ENCODE data around the gene PCNT.

PCNT gene

DNA sequence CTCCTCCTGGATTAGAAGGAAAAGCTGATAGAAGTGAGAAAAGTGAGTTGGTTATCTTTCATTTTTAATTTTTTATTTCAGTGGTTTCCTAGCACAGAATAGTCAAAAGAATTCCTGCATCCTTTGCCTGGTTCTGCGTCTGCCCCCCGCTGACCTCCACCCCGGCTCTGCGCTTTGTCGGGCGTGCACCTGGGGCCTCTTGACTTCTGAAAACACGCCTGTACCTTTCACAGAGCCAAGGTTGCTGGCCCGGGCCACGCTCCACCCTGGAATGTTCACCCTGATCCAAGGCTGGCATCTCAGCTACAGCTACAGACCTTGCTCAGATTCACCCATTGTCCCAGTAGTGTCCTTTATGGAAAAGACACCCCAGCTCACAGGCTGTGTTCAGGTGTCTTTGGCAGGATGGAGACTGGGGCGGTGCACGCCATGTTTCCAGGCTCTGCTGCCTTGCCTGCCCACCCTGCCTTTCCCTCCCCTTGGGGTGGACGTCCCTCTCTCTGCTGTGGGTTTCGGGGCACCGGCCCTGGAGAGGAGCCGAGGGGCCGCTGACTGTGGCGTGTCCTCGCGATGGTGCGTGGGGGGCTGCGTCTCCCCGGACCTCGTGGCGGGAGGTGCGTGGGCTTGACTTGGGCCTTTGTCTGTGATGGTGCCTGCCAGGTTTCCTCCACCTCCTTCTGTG is 94.5 kb downstream of the PCNT start:
- Mint-ChIP-seq H3K27me3 (ENCODE audit: low read depth) (no peaks in the 10 kb centered on the region), H3K27ac (no peak overlapping the region), H3K36me3 (ENCODE audit: low read depth) (peaks cover 20% of the 10 kb centered on the region), H3K4me3 (no peak overlapping the region), H3K4me1 (ENCODE audit: low read depth) (no peaks in the 10 kb centered on the region), H3K9me3 (no peaks in the 10 kb centered on the region)

DNA sequence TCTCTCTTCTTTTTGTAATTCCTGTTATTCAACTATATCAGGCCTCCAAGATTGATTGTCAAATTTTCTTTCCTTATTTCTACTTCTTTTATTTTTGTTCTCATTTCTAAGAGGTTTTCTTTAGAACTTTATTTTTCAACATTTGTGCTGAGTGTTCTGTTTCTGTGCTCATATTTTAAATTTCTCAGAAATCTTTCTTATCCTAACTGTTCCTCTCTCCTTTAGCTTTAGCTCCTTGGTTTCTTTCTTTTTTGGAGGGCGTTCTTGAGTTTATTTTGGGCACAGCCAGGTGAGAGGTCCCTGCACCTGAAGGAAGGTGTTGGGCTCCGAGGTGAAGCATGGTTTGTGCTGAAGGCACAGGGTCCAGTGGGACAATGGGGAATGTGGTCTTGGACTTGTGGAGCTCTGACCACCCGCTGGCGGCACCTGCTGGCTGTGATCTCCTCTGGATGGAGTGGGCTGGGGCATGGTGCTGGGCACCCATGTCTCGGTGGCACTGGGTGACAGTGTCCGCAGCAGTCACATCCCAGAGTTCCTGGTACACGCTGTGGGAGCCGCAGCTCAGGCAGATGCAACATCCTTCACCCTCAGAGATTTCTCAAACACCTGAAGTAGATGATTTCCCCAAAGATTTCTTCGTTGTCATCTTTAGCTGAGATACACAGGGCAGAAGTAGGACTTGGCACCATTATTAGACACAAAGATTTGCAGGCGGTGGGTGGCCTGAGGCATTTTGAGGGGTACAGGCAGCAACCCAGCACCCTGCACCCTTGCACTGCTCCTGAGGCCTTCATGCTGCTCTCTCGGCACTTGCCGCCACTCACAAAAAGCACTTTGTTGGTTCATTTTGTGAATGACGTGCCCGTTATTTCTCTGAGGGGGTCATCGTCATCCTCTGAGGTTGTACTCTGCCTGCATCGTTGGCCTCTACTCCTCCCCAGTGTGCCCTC is 96.6 kb downstream of the PCNT start:
- Mint-ChIP-seq H3K27ac (no peak overlapping the region), H3K36me3 (ENCODE audit: low read depth) (peaks cover 20% of the 10 kb centered on the region), H3K4me1 (ENCODE audit: low read depth) (peaks cover 2% of the 10 kb centered on the region), H3K27me3 (ENCODE audit: low read depth) (no peaks in the 10 kb centered on the region), H3K9me3 (no peaks in the 10 kb centered on the region), H3K4me3 (no peak overlapping the region)

DNA sequence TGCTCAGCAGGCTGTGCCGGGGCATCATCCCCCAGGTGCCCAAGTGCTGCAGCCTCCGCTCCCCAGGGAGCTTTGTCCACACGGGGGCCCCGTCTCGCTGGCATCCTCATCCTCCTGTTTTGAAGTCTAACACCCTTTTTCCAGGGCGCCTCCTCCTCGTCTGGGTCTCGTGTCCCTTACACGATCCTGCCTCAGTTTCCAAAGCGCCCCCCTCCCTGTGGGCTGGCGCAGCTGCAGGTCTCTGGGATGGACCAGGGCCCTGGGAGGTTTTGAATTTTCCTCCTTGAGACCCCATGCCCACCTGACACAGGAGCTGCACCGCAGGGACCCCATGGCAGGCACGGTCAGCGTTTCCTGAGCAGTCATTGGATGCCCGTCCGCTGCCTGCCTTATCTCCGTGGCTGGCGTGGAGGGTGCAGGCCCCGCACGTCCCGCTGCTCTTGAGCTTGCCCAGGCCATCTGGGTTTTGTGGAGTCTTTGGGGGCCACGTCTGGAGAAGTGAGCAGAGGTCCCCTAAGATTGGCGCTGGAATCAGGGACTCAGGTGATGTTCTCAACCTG is 97.3 kb downstream of the PCNT start:
- no peaks in the 10 kb centered on the region for H3K27me3 Mint-ChIP-seq (ENCODE audit: low read depth)
- H3K27ac Mint-ChIP-seq = no peak overlapping the region
- H3K4me1 Mint-ChIP-seq (ENCODE audit: low read depth) = peaks cover 2% of the 10 kb centered on the region
- H3K36me3 Mint-ChIP-seq (ENCODE audit: low read depth) = peaks cover 17% of the 10 kb centered on the region
- H3K9me3 Mint-ChIP-seq = no peaks in the 10 kb centered on the region
- H3K4me3 Mint-ChIP-seq = no peak overlapping the region

DNA sequence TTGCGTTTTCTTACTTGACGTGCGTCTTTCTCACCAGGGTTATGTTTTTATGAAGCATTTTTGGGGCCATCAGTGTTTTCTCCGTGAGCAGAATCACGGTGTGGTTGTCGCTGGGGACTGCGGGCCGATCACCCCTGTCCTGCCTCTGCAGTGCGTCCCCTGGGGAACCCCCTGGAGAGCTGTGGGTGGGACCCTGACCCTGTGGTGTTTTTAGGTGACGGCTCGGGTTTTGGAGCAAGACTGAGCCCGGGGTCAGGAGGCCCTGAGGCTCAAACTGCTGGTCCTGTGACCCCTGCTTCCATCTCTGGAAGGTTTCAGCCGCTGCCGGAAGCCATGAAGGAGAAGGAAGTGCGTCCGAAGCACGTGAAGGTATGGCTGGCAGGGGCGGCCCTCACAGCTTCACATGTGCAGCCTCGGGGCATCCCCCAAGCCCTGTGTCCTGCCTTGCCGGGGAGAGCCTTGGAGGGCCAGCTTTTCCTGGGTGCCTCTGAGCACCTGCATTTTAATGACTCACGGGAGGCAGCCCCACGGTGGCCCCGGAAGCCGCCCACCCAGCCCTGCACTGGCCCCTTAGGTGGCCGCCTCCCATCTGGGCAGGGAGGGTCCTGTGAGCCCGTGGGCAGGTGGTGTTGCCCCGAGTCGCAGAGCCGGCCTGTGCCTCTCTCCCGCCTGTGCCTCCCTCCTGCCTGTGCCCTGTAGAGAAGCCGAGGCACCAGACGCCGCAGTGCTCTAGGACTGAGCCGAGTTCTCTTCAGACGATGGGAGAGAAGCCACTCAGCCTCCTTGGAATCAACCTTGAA is 98.0 kb downstream of the PCNT start:
- Mint-ChIP-seq H3K27me3 (ENCODE audit: low read depth) (no peaks in the 10 kb centered on the region), H3K4me3 (no peak overlapping the region), H3K4me1 (ENCODE audit: low read depth) (peaks cover 2% of the 10 kb centered on the region), H3K9me3 (no peaks in the 10 kb centered on the region), H3K27ac (no peak overlapping the region), H3K36me3 (ENCODE audit: low read depth) (peaks cover 17% of the 10 kb centered on the region)

DNA sequence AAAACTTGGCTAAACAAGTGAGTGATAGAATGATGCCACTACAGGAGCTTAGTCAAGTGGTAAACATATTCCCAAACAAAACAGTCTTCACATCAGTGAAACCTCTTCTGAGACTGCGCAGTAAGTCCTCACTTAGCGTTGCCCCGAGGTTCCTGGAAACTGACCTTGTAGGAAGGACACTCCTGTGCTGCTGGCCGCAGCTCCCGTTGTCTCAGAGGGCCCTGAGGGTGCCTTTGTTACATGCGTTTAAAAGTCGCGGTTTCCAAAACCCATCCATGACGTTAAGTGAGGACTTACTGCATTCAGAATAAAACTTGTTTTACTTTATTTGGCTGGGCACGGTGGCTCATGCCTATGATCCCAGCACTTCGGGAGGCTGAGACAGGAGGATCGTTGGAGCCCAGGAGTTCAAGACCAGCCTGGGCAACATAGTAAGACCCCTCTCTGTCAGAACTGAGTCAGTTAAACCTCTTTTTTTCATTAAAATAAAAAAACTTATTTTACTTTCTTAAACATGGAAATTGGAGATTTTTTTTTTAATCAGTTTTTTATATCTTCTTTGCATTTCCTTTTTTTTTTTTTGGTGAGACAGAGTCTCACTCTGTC is 98.8 kb downstream of the PCNT start:
- Mint-ChIP-seq H3K27ac (no peak overlapping the region), H3K27me3 (ENCODE audit: low read depth) (no peaks in the 10 kb centered on the region), H3K9me3 (no peaks in the 10 kb centered on the region)

DNA sequence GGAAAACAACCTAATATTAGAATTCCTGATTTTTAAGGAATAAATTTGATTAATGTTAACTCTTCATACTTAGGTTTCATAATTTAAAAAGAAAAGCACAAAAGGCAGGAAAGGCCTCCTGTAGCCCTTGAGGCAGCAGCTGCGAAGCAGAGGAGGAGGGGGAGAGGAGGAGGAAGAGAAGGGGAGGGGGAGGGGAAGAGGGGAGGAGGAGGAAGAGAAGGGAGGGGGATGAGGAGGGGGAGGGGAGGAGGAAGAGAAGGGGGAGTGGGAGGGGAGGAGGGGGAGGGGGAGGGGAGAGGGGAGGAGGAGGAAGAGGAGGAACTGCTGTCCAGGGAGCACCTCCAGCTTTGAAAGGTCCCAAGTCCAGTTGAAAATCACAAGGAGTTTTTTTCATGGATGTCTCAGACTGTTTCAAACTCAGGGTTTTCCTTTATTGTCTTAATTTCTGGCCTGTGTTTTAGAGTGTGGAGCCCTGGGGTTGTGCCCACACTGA is 99.6 kb downstream of the PCNT start:
- no peaks in the 10 kb centered on the region for H3K9me3 Mint-ChIP-seq
- no peaks in the 10 kb centered on the region for H3K27me3 Mint-ChIP-seq (ENCODE audit: low read depth)
- peak overlapping the region; percentile 80 for H3K27ac Mint-ChIP-seq
- H3K4me1 Mint-ChIP-seq (ENCODE audit: low read depth) = peaks cover 2% of the 10 kb centered on the region
- peaks cover 17% of the 10 kb centered on the region for H3K36me3 Mint-ChIP-seq (ENCODE audit: low read depth)
- no peak overlapping the region for H3K4me3 Mint-ChIP-seq

More for the DNA sequence above, 98.8 kb downstream of the PCNT start:
- H3K4me1 Mint-ChIP-seq (ENCODE audit: low read depth) = peaks cover 2% of the 10 kb centered on the region
- peaks cover 17% of the 10 kb centered on the region for H3K36me3 Mint-ChIP-seq (ENCODE audit: low read depth)
- H3K4me3 Mint-ChIP-seq = no peak overlapping the region

DNA sequence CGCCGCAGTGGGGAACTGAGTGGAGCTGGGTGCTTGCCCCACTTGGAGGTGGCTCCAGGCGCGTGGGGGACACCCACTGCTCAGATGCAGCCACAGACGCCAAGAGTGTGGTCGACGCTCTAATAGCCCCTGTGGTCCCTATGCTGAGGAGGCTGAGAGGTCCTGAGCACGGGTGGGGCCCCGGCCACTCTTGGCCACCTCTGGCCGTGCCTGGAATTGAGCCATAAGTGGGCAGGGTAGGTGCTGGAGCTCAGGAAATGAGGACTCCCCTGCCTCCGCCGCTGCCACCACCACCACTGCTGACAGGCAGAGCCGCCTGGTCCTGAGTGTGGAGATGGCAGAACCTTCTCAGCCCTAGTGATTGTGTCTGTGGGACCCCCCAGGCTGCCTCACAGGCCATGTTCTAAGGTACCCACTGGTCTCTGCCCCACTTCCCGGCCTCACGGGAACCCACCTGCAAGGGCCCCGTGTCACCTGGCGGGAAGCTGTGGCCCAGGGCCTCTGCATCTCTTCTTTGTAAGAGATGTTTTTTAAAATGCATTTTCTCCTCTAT is 100.2 kb downstream of the PCNT start:
- H3K4me3 Mint-ChIP-seq = no peak overlapping the region
- peak overlapping the region; percentile 80 for H3K27ac Mint-ChIP-seq
- H3K4me1 Mint-ChIP-seq (ENCODE audit: low read depth) = peaks cover 2% of the 10 kb centered on the region

DNA sequence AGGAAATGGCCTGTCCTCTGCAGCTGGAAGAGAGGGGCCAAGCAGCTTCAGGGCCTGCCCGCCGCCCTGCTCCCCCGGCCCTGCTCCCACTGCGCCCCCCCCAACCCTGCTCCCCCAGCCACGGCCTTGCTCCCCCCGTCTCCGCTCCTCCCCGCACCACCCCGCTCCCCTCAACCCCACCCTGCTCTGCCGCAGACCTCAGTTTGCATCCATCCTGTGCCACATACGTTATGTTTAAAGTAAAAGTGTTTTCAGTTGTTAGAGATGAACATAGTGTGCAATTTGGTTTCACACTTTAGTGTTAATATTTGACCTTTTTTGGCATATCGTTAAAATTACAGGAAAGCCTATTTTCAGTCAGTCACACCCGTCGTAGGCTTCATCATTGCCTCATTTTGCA is 100.7 kb downstream of the PCNT start:
- Mint-ChIP-seq H3K27me3 (ENCODE audit: low read depth) (no peaks in the 10 kb centered on the region), H3K9me3 (no peaks in the 10 kb centered on the region), H3K4me3 (no peak overlapping the region), H3K27ac (peak overlapping the region; percentile 72), H3K4me1 (ENCODE audit: low read depth) (peaks cover 2% of the 10 kb centered on the region), H3K36me3 (ENCODE audit: low read depth) (peaks cover 9% of the 10 kb centered on the region)

More for the DNA sequence above, 100.2 kb downstream of the PCNT start:
- Mint-ChIP-seq H3K27me3 (ENCODE audit: low read depth) (no peaks in the 10 kb centered on the region), H3K36me3 (ENCODE audit: low read depth) (peaks cover 12% of the 10 kb centered on the region), H3K9me3 (no peaks in the 10 kb centered on the region)

DNA sequence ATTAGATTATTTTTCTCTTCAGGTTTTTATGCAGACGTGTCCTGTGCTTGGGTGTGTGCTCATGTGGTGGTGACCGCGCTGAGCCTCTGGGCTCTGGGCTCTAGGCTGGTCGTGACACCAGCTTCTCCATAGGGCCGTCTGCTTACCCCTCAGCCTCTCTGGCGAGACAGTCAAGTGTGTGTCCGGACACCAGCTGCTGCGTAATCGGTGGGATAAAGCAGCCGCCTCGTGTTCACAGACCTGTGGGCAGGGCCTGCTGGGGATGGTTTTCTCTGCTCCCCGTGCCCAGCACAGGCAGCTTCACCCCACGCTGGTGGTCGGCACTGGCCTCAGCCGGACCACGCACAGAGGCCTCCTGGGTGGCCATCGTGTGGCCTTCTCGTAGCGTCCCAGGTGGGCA is 101.1 kb downstream of the PCNT start:
- Mint-ChIP-seq H3K27me3 (ENCODE audit: low read depth) (no peaks in the 10 kb centered on the region), H3K36me3 (ENCODE audit: low read depth) (peaks cover 9% of the 10 kb centered on the region), H3K27ac (peak overlapping the region; percentile 72), H3K9me3 (no peaks in the 10 kb centered on the region), H3K4me3 (no peak overlapping the region), H3K4me1 (ENCODE audit: low read depth) (peaks cover 2% of the 10 kb centered on the region)

DNA sequence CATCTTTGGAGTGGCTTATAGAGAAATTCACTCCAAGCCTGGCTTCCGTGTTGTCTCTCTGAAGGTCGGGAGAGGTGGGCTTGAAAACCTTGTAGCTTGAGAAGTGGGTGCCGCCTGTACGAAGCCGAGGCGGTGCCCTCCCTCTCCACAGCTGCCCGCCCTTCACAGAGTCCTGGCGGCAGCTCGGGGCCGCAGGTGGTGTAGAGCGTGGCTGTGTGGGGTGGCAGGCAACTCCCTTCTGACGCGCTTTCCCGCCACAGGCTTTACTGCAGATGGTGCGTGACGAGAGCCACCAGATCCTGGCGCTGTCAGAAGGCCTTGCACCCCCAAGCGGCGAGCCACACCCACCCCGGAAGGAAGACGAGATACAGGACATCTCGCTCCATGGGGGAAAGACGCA is 101.6 kb downstream of the PCNT start:
- no peaks in the 10 kb centered on the region for H3K9me3 Mint-ChIP-seq
- peaks cover 9% of the 10 kb centered on the region for H3K36me3 Mint-ChIP-seq (ENCODE audit: low read depth)
- peaks cover 2% of the 10 kb centered on the region for H3K4me1 Mint-ChIP-seq (ENCODE audit: low read depth)
- H3K27ac Mint-ChIP-seq = no peak overlapping the region
- H3K27me3 Mint-ChIP-seq (ENCODE audit: low read depth) = no peaks in the 10 kb centered on the region
- H3K4me3 Mint-ChIP-seq = no peak overlapping the region

DNA sequence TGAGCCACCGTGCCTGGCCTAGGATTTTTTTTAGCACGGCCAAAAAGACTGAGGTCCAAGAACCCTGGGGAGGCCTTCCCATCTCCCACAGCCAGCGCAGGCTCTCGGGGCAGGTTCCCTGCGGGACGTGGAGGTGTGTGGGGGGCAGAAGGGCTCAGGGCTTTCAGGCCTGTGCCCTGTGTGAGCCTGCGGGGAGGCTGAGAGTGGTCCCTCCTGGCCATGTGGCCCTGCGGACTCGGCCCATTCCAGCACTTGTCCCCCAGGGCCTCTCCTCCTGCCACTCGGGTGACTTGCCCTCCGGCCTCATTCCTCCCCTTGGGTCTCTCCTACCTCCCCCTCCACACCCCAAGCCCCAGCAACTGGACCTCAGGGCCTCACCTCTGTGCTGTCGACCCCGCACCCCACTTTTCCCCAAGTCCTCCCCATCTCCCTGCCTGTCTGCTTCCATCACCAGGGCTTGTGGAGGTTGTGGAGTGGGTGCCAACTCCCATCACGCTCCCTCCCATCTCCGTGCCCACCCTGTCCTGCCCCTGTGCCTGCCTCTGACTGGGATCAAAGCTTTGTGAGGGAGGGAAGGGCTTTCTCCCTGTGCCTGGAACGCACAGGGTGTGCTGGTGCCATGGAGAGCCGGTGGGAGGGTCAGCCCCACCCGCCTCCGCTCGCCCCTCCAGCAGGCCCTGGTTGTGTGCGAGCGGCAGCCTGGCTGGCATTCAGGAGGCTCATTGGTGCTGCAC is 102.5 kb downstream of the PCNT start:
- H3K27ac Mint-ChIP-seq = no peak overlapping the region
- H3K4me3 Mint-ChIP-seq = no peak overlapping the region
- H3K27me3 Mint-ChIP-seq (ENCODE audit: low read depth) = no peaks in the 10 kb centered on the region
- no peaks in the 10 kb centered on the region for H3K9me3 Mint-ChIP-seq
- peaks cover 10% of the 10 kb centered on the region for H3K36me3 Mint-ChIP-seq (ENCODE audit: low read depth)
- H3K4me1 Mint-ChIP-seq (ENCODE audit: low read depth) = peaks cover 2% of the 10 kb centered on the region

DNA sequence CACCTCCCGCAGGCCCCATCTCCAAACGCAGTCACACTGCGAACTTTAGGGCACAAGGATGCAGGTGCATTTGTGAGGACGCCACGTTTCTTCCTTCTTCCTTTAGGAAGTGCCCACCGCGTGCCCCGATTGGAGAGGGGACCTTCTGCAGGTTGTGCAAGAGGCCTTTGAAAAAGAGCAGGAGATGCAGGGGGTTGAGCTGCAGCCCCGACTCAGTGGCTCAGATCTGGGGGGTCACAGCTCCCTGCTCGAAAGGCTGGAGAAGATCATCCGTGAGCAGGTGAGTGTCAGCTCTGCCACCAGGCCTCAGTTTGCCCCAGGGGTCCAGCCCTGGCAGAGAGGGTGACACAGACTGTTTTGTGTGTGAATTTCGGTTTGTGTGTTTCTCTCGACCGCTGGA is 103.6 kb downstream of the PCNT start:
- Mint-ChIP-seq H3K4me3 (no peak overlapping the region), H3K27me3 (ENCODE audit: low read depth) (no peaks in the 10 kb centered on the region), H3K36me3 (ENCODE audit: low read depth) (peaks cover 15% of the 10 kb centered on the region), H3K27ac (no peak overlapping the region), H3K9me3 (no peaks in the 10 kb centered on the region), H3K4me1 (ENCODE audit: low read depth) (peaks cover 2% of the 10 kb centered on the region)

DNA sequence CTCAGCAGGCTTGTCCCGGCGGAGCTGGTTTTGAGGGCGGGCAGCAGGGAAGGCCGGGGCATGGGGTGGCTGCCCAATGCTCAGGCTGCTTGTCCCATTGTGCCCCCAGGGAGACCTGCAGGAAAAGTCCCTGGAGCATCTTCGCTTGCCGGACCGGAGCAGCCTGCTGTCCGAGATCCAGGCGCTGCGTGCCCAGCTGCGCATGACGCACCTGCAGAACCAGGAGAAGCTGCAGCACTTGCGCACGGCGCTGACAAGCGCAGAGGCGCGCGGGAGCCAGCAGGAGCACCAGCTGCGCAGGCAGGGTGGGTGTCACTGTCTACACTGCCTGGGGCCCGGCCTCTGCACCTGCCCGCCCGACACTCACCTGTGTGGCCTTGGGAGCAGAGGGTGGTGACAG is 104.3 kb downstream of the PCNT start:
- H3K4me3 Mint-ChIP-seq = no peak overlapping the region
- H3K9me3 Mint-ChIP-seq = no peaks in the 10 kb centered on the region
- H3K27me3 Mint-ChIP-seq (ENCODE audit: low read depth) = no peaks in the 10 kb centered on the region
- H3K36me3 Mint-ChIP-seq (ENCODE audit: low read depth) = peaks cover 15% of the 10 kb centered on the region
- no peak overlapping the region for H3K27ac Mint-ChIP-seq
- H3K4me1 Mint-ChIP-seq (ENCODE audit: low read depth) = peaks cover 2% of the 10 kb centered on the region
